Activated CD8-positive, alpha-beta memory T cell treated with anti-CD3 and anti-CD28 coated beads, Interleukin-2, amount 50 U/mL, for 4 hours (primary cell): ENCODE measurements around the gene BUB1B.
"Not testable (repeated sequence)": the region's sequence is repeated elsewhere in the genome, so short reads cannot be mapped to it uniquely, and the experiment has no call there.

Source experiments
- DNase-seq: peaks from one replicate; pipeline ENCODE4 v3.0.0-alpha.2; 2020

The BUB1B gene

GRCh38 chr15:40160689-40161688, at the start of gene BUB1B:
BUB1B (plus strand) TSS chr15:40161069; CDS start chr15:40161221, 152 bp downstream.
- peak; percentile 88 for DNase-seq

GRCh38 chr15:40111888-40112287, 49.0 kb upstream of the BUB1B start:
- no peak for DNase-seq

GRCh38 chr15:40112789-40113188, 48.1 kb upstream of the BUB1B start:
- no peak for DNase-seq

- DNase-seq, result no peak
Measured at GRCh38 chr15:40114218-40114617, 46.7 kb upstream of the BUB1B start.

- DNase-seq, result not testable (repeated sequence)
Measured at GRCh38 chr15:40115106-40115505, 45.8 kb upstream of the BUB1B start.

GRCh38 chr15:40115670-40116093, 45.2 kb upstream of the BUB1B start:
- DNase-seq, result no peak

- DNase-seq, result no peak
Measured at GRCh38 chr15:40118473-40118872, 42.4 kb upstream of the BUB1B start.

- no peak for DNase-seq
Measured at GRCh38 chr15:40121911-40122638, 38.8 kb upstream of the BUB1B start.

GRCh38 chr15:40122989-40123388, 37.9 kb upstream of the BUB1B start:
- not testable (repeated sequence) for DNase-seq

GRCh38 chr15:40123863-40124262, 37.0 kb upstream of the BUB1B start:
- not testable (repeated sequence) for DNase-seq

GRCh38 chr15:40124333-40124732, 36.5 kb upstream of the BUB1B start:
- not testable (repeated sequence) for DNase-seq

GRCh38 chr15:40124807-40125285, 36.0 kb upstream of the BUB1B start:
- not testable (repeated sequence) for DNase-seq

- no peak for DNase-seq
Measured at GRCh38 chr15:40125950-40126349, 34.9 kb upstream of the BUB1B start.

GRCh38 chr15:40128766-40129660, 31.9 kb upstream of the BUB1B start:
- DNase-seq, result no peak

- DNase-seq, result no peak
Measured at GRCh38 chr15:40130118-40130517, 30.8 kb upstream of the BUB1B start.

- no peak for DNase-seq
Measured at GRCh38 chr15:40130799-40131502, 29.9 kb upstream of the BUB1B start.

GRCh38 chr15:40133544-40133943, 27.3 kb upstream of the BUB1B start:
- DNase-seq, result no peak

- no peak for DNase-seq
Measured at GRCh38 chr15:40134885-40135284, 26.0 kb upstream of the BUB1B start.

GRCh38 chr15:40135846-40136450, 24.9 kb upstream of the BUB1B start:
- DNase-seq, result not testable (repeated sequence)

GRCh38 chr15:40136470-40137302, 24.2 kb upstream of the BUB1B start:
- DNase-seq, result no peak
